GM18505 (cell line): ENCODE results near the gene LINGO4.

Source experiments
- ATAC-seq: cut with Tn5 transposase; IDR thresholded peaks from one replicate; pipeline ENCODE4 v1.9.1; 2021; ENCODE audit not compliant: unreplicated experiment
- POLR2A ChIP-seq: IDR thresholded peaks from 4 replicates; pipeline ENCODE4 v1.6.1; 2011; ENCODE audit warnings: borderline replicate concordance; ENCODE audit not compliant: insufficient read depth, insufficient read length; ENCODE audit errors: extremely low read depth

Gene LINGO4

GRCh38 chr1:151839457-151840403, 34.5 kb upstream of the LINGO4 start, which contains the start of gene C2CD4D:
TSS of gene C2CD4D (minus strand) at chr1:151839820. CDS start at chr1:151838989, 831 bp downstream.
- TF ChIP-seq POLR2A, result peak; percentile 34
- ATAC-seq, result peak; percentile 52

- ATAC-seq, result no peak
- TF ChIP-seq POLR2A, result no peak
Measured at GRCh38 chr1:151839082-151839412, 33.8 kb upstream of the LINGO4 start.

GRCh38 chr1:151838222-151839081, 33.2 kb upstream of the LINGO4 start:
- no peak for ATAC-seq
- no peak for TF ChIP-seq POLR2A

GRCh38 chr1:151837884-151838221, 32.6 kb upstream of the LINGO4 start:
- no peak for ATAC-seq
- no peak for TF ChIP-seq POLR2A

GRCh38 chr1:151837197-151837596, 32.0 kb upstream of the LINGO4 start:
- ATAC-seq, result no peak
- TF ChIP-seq POLR2A, result no peak

GRCh38 chr1:151835596-151835995, 30.4 kb upstream of the LINGO4 start:
- ATAC-seq, result no peak
- no peak for TF ChIP-seq POLR2A

GRCh38 chr1:151834239-151834638, 29.0 kb upstream of the LINGO4 start:
- no peak for ATAC-seq
- no peak for TF ChIP-seq POLR2A

- ATAC-seq, result no peak
- no peak for TF ChIP-seq POLR2A
Measured at GRCh38 chr1:151833172-151833900, 28.1 kb upstream of the LINGO4 start.

- no peak for ATAC-seq
- no peak for TF ChIP-seq POLR2A
Measured at GRCh38 chr1:151832318-151832980, 27.2 kb upstream of the LINGO4 start.

- no peak for TF ChIP-seq POLR2A
- ATAC-seq, result no peak
Measured at GRCh38 chr1:151831605-151832004, 26.4 kb upstream of the LINGO4 start, which contains the start of gene RORC. TSS of gene RORC (minus strand) at chr1:151831802. CDS start at chr1:151831764, 38 bp downstream.

GRCh38 chr1:151831256-151831591, 26.0 kb upstream of the LINGO4 start:
- no peak for TF ChIP-seq POLR2A
- no peak for ATAC-seq

GRCh38 chr1:151830055-151830454, 24.8 kb upstream of the LINGO4 start:
- ATAC-seq, result no peak
- TF ChIP-seq POLR2A, result no peak
